HFFc6 (cell line): ENCODE results near the gene HARS2. TPM values are rescaled to one million over a fixed set of nuclear protein-coding genes. Genes with fewer than 3 reads are reported as not detected.
"Not testable (repeated sequence)": the region's sequence is repeated elsewhere in the genome, so short reads cannot be mapped to it uniquely, and the experiment has no call there.

Source experiments
- DNase-seq: peaks from one replicate; pipeline ENCODE4 v3.0.0-alpha.2; 2018
- H3K27ac Mint-ChIP-seq: 2 replicates; pipeline ENCODE4 v1.8.0; 2020; ENCODE audit warnings: mild to moderate bottlenecking, mixed read lengths
- H3K27me3 Mint-ChIP-seq: 2 replicates; pipeline ENCODE4 v1.8.0; 2021; ENCODE audit warnings: mild to moderate bottlenecking, moderate library complexity, mixed read lengths; ENCODE audit not compliant: insufficient read depth
- H3K36me3 Mint-ChIP-seq: 2 replicates; pipeline ENCODE4 v1.8.0; 2021; ENCODE audit warnings: low read depth, mixed read lengths
- H3K4me1 Mint-ChIP-seq: 2 replicates; pipeline ENCODE4 v1.8.0; 2020; ENCODE audit warnings: low read depth, mixed read lengths
- H3K4me3 Mint-ChIP-seq: 2 replicates; pipeline ENCODE4 v1.8.0; 2020; ENCODE audit warnings: mild to moderate bottlenecking, moderate library complexity, mixed read lengths
- H3K9me3 Mint-ChIP-seq: 2 replicates; pipeline ENCODE4 v1.8.0; 2020; ENCODE audit warnings: mild to moderate bottlenecking, mixed read lengths
- CTCF ChIP-seq: fragments of 200-600 bp; sonication (generic); IDR thresholded peaks from 2 replicates; pipeline ENCODE4 v1.5.0; 2021; ENCODE audit warnings: antibody characterized with exemption, mild to moderate bottlenecking
- total RNA-seq, 6 experiments: library from RNA; stranded (reverse); fragmentation: NEBNext Ultra II Directional; extraction: Animal tissue kit (Norgen Biotek cat#: 25700); gene quantifications; 2 replicates in 1 of 6; 3 replicates in 5 of 6; pipeline ENCODE4 v1.2.3, GENCODE V29; 2021

HARS2 gene
- total RNA-seq, 6 experiments from 2014 or later: 22.1 to 23.5 (median 22.9) TPM

- no peak overlapping the region for H3K4me3 Mint-ChIP-seq
- TF ChIP-seq CTCF: no peak
- no peak overlapping the region for H3K27ac Mint-ChIP-seq
- peaks cover 19% of the 10 kb centered on the region for H3K4me1 Mint-ChIP-seq
- peaks cover 36% of the 10 kb centered on the region for H3K36me3 Mint-ChIP-seq
- no peaks in the 10 kb centered on the region for H3K9me3 Mint-ChIP-seq
- no peak for DNase-seq
- peaks cover 4% of the 10 kb centered on the region; the same call in 1 of the 2 replicates for H3K27me3 Mint-ChIP-seq
Measured at GRCh38 chr5:140707812-140708211, 16.6 kb downstream of the HARS2 start.

- Mint-ChIP-seq H3K4me1 (peaks cover 25% of the 10 kb centered on the region), H3K36me3 (peaks cover 32% of the 10 kb centered on the region)
- not testable (repeated sequence) for H3K9me3 Mint-ChIP-seq, DNase-seq, H3K27me3 Mint-ChIP-seq, H3K4me3 Mint-ChIP-seq, H3K27ac Mint-ChIP-seq
Measured at GRCh38 chr5:140708787-140709186, 17.5 kb downstream of the HARS2 start.

GRCh38 chr5:140710899-140711552 is 19.8 kb downstream of the HARS2 start:
- H3K4me1 Mint-ChIP-seq: peaks cover 25% of the 10 kb centered on the region
- peak overlapping the region; percentile 89 for H3K4me3 Mint-ChIP-seq
- peak overlapping the region; percentile 74 for H3K27ac Mint-ChIP-seq

GRCh38 chr5:140711794-140712193 is 20.5 kb downstream of the HARS2 start:
- Mint-ChIP-seq H3K27ac (no peak overlapping the region), H3K9me3 (no peaks in the 10 kb centered on the region), H3K4me3 (peak overlapping the region; percentile 89; the same call in 1 of the 2 replicates)

More at GRCh38 chr5:140710899-140711552, 19.8 kb downstream of the HARS2 start:
- TF ChIP-seq CTCF: no peak
- peaks cover 16% of the 10 kb centered on the region for H3K36me3 Mint-ChIP-seq
- no peaks in the 10 kb centered on the region for H3K9me3 Mint-ChIP-seq
- peaks cover 4% of the 10 kb centered on the region; the same call in 1 of the 2 replicates for H3K27me3 Mint-ChIP-seq
- DNase-seq: peak; percentile 99

GRCh38 chr5:140713562-140714094 is 22.4 kb downstream of the HARS2 start:
- Mint-ChIP-seq H3K9me3 (no peaks in the 10 kb centered on the region), H3K27me3 (peaks cover 4% of the 10 kb centered on the region; the same call in 1 of the 2 replicates), H3K36me3 (no peaks in the 10 kb centered on the region), H3K27ac (no peak overlapping the region), H3K4me1 (peaks cover 32% of the 10 kb centered on the region), H3K4me3 (no peak overlapping the region)
- no peak for DNase-seq
- no peak for TF ChIP-seq CTCF

More at GRCh38 chr5:140711794-140712193, 20.5 kb downstream of the HARS2 start:
- DNase-seq: no peak
- Mint-ChIP-seq H3K4me1 (peaks cover 25% of the 10 kb centered on the region), H3K27me3 (peaks cover 4% of the 10 kb centered on the region; the same call in 1 of the 2 replicates), H3K36me3 (peaks cover 9% of the 10 kb centered on the region)
- no peak for TF ChIP-seq CTCF

GRCh38 chr5:140716238-140716637 is 25.0 kb downstream of the HARS2 start:
- H3K27me3 Mint-ChIP-seq, H3K36me3 Mint-ChIP-seq, H3K27ac Mint-ChIP-seq, DNase-seq, H3K9me3 Mint-ChIP-seq, H3K4me3 Mint-ChIP-seq: not testable (repeated sequence)
- H3K4me1 Mint-ChIP-seq: peaks cover 45% of the 10 kb centered on the region
